Measurements from ENCODE around the gene C1orf226.
"Not testable (repeated sequence)": the region's sequence is repeated elsewhere in the genome, so short reads cannot be mapped to it uniquely, and the experiment has no call there.

C1orf226 gene, protein sequence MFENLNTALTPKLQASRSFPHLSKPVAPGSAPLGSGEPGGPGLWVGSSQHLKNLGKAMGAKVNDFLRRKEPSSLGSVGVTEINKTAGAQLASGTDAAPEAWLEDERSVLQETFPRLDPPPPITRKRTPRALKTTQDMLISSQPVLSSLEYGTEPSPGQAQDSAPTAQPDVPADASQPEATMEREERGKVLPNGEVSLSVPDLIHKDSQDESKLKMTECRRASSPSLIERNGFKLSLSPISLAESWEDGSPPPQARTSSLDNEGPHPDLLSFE

DNA sequence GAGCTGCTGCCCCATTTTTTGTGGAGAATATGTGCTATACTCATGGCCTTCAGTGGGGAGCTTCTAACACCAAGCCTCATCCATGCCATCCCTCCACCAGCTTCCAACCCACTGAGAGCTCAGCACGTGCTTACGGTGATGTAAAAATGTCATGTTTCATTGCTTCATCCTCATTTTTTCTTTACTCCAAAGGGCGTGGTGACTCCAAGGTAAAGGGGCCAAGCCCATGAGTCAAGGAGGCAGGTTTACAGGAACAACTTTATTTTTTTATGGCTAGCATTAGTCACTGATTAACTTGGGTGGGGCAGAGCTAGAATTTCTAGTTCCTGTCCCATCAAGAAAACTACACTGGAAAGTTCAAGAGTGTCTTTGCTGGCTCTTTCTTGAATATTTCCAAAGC is at the start of gene C1orf226:
C1orf226 (plus strand) TSS at position 346 of the 400 bp plus-strand sequence. CDS start 174 bp downstream, outside the sequence.
- Histone ChIP-seq H3K27ac (ENCODE audit: low read length) (peak within 1 kb of the TSS; percentile 60), H3K4me1 (ENCODE audit: control insufficient read depth in 1 of 2, insufficient read depth in 2 of 2, low read length in 2 of 2) (no peaks in the 10 kb centered on the region), H3K36me3 (ENCODE audit: control insufficient read depth in 1 of 2, insufficient read depth in 2 of 2, low read length in 2 of 2) (no peaks in the 10 kb centered on the region), H3K9me3 (ENCODE audit: control insufficient read depth in 1 of 2, low read length in 2 of 2) (no peaks in the 10 kb centered on the region), H3K27me3 (ENCODE audit: low read depth, low read length) (no peaks in the 10 kb centered on the region), H3K4me3 (ENCODE audit: low read depth in 1 of 2, low read length in 2 of 2) (no peak within 1 kb of the TSS)

DNA sequence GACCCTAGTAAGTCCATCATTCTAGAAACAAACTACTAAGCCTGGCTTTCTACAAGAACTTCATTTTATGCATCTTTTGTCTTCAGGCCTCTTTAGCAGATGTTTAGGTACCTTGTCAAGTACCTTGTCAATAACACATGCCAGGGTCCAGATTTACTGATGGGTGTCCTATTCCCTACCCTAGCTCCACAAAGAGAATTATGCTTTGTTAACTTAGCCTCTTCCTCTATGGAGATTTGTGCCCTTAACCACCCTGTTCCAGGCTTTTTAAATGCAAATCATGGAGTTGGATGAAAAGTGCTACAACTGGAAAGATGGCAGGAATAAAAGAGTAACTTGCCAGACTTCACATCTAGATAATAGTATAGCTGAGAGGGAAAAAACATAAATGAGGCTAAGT is 47.5 kb upstream of the C1orf226 start:
- no peaks in the 10 kb centered on the region for H3K27me3 ChIP-seq (ENCODE audit: low read depth, low read length)
- no peaks in the 10 kb centered on the region for H3K36me3 ChIP-seq (ENCODE audit: control insufficient read depth in 1 of 2, insufficient read depth in 2 of 2, low read length in 2 of 2)
- H3K27ac ChIP-seq (ENCODE audit: low read length) = no peak overlapping the region
- H3K4me1 ChIP-seq (ENCODE audit: control insufficient read depth in 1 of 2, insufficient read depth in 2 of 2, low read length in 2 of 2) = no peaks in the 10 kb centered on the region
- no peaks in the 10 kb centered on the region for H3K9me3 ChIP-seq (ENCODE audit: control insufficient read depth in 1 of 2, low read length in 2 of 2)
- H3K4me3 ChIP-seq (ENCODE audit: low read depth in 1 of 2, low read length in 2 of 2) = no peak overlapping the region

DNA sequence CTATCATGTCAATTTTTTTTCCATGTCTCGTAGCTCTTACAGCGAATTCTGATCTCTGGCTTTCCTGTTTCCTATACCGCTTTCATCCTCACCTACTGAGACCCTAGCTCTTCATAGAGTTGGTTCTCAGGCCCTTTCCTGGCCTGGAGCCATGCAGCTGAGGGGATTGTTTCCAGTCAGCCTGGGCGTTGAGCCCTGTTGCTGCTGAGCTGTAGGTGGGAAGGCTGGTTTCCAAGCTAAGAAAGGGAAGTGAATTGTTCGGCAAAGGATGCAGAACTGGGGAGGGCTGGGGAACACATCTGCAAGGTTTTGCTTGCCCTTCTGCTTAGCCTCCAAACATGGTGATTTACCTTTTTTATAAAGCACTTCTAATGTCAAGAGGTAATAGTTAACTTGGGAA is 46.4 kb upstream of the C1orf226 start:
- Histone ChIP-seq H3K36me3 (ENCODE audit: control insufficient read depth in 1 of 2, insufficient read depth in 2 of 2, low read length in 2 of 2) (no peaks in the 10 kb centered on the region), H3K4me1 (ENCODE audit: control insufficient read depth in 1 of 2, insufficient read depth in 2 of 2, low read length in 2 of 2) (no peaks in the 10 kb centered on the region), H3K9me3 (ENCODE audit: control insufficient read depth in 1 of 2, low read length in 2 of 2) (no peaks in the 10 kb centered on the region), H3K27ac (ENCODE audit: low read length) (no peak overlapping the region), H3K27me3 (ENCODE audit: low read depth, low read length) (no peaks in the 10 kb centered on the region), H3K4me3 (ENCODE audit: low read depth in 1 of 2, low read length in 2 of 2) (no peak overlapping the region)

- H3K27me3 ChIP-seq (ENCODE audit: low read depth, low read length) = no peaks in the 10 kb centered on the region
- H3K9me3 ChIP-seq (ENCODE audit: control insufficient read depth in 1 of 2, low read length in 2 of 2) = no peaks in the 10 kb centered on the region
Observed at GRCh38 chr1:162336621-162337285, 44.8 kb upstream of the C1orf226 start.

GRCh38 chr1:162342452-162342983 is 39.0 kb upstream of the C1orf226 start:
- Histone ChIP-seq H3K27ac (ENCODE audit: low read length) (no peak overlapping the region), H3K4me3 (ENCODE audit: low read depth in 1 of 2, low read length in 2 of 2) (no peak overlapping the region), H3K4me1 (ENCODE audit: control insufficient read depth in 1 of 2, insufficient read depth in 2 of 2, low read length in 2 of 2) (no peaks in the 10 kb centered on the region), H3K36me3 (ENCODE audit: control insufficient read depth in 1 of 2, insufficient read depth in 2 of 2, low read length in 2 of 2) (no peaks in the 10 kb centered on the region), H3K27me3 (ENCODE audit: low read depth, low read length) (no peaks in the 10 kb centered on the region), H3K9me3 (ENCODE audit: control insufficient read depth in 1 of 2, low read length in 2 of 2) (no peaks in the 10 kb centered on the region)

More at GRCh38 chr1:162336621-162337285, 44.8 kb upstream of the C1orf226 start:
- no peak overlapping the region for H3K27ac ChIP-seq (ENCODE audit: low read length)
- H3K4me3 ChIP-seq (ENCODE audit: low read depth in 1 of 2, low read length in 2 of 2) = no peak overlapping the region
- no peaks in the 10 kb centered on the region for H3K36me3 ChIP-seq (ENCODE audit: control insufficient read depth in 1 of 2, insufficient read depth in 2 of 2, low read length in 2 of 2)
- no peaks in the 10 kb centered on the region for H3K4me1 ChIP-seq (ENCODE audit: control insufficient read depth in 1 of 2, insufficient read depth in 2 of 2, low read length in 2 of 2)

- Histone ChIP-seq H3K4me1 (ENCODE audit: control insufficient read depth in 1 of 2, insufficient read depth in 2 of 2, low read length in 2 of 2) (no peaks in the 10 kb centered on the region), H3K9me3 (ENCODE audit: control insufficient read depth in 1 of 2, low read length in 2 of 2) (no peaks in the 10 kb centered on the region), H3K27me3 (ENCODE audit: low read depth, low read length) (no peaks in the 10 kb centered on the region), H3K27ac (ENCODE audit: low read length) (no peak overlapping the region), H3K4me3 (ENCODE audit: low read depth in 1 of 2, low read length in 2 of 2) (no peak overlapping the region), H3K36me3 (ENCODE audit: control insufficient read depth in 1 of 2, insufficient read depth in 2 of 2, low read length in 2 of 2) (no peaks in the 10 kb centered on the region)
Observed at GRCh38 chr1:162343470-162343869, 38.1 kb upstream of the C1orf226 start.

DNA sequence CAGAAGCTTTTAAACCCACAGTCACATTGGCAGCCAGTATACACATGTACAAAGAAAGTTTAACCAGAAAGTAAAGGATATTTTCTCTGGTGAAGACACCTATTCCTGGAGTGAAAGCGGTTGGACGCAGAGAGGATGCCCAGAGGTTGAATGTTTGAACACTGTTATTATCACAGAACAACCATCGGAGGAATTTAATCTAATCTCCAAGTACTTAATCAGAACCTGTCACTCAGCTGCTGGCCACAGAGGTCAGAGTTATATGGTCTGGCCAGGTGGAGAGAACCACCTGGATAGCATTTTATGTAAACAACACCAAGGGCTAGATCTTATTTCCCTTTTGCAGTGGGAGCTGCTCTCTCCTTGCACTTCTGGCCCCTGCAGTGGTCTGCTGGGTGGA is 34.2 kb upstream of the C1orf226 start:
- Histone ChIP-seq H3K9me3 (ENCODE audit: control insufficient read depth in 1 of 2, low read length in 2 of 2) (no peaks in the 10 kb centered on the region), H3K27me3 (ENCODE audit: low read depth, low read length) (no peaks in the 10 kb centered on the region)

GRCh38 chr1:162349635-162350330 is 31.7 kb upstream of the C1orf226 start:
- Histone ChIP-seq H3K4me3 (ENCODE audit: low read depth in 1 of 2, low read length in 2 of 2) (no peak overlapping the region), H3K27me3 (ENCODE audit: low read depth, low read length) (no peaks in the 10 kb centered on the region), H3K4me1 (ENCODE audit: control insufficient read depth in 1 of 2, insufficient read depth in 2 of 2, low read length in 2 of 2) (peaks cover 0 to 5% of the 10 kb centered on the region in 2 donors), H3K27ac (ENCODE audit: low read length) (peak overlapping the region; percentile 4), H3K36me3 (ENCODE audit: control insufficient read depth in 1 of 2, insufficient read depth in 2 of 2, low read length in 2 of 2) (no peaks in the 10 kb centered on the region), H3K9me3 (ENCODE audit: control insufficient read depth in 1 of 2, low read length in 2 of 2) (no peaks in the 10 kb centered on the region)

More for the DNA sequence above, 34.2 kb upstream of the C1orf226 start:
- H3K4me3 ChIP-seq (ENCODE audit: low read depth in 1 of 2, low read length in 2 of 2) = no peak overlapping the region
- H3K4me1 ChIP-seq (ENCODE audit: control insufficient read depth in 1 of 2, insufficient read depth in 2 of 2, low read length in 2 of 2) = peaks cover 0 to 5% of the 10 kb centered on the region in 2 donors
- no peaks in the 10 kb centered on the region for H3K36me3 ChIP-seq (ENCODE audit: control insufficient read depth in 1 of 2, insufficient read depth in 2 of 2, low read length in 2 of 2)
- H3K27ac ChIP-seq (ENCODE audit: low read length) = no peak overlapping the region

- peaks cover 0 to 5% of the 10 kb centered on the region in 2 donors for H3K4me1 ChIP-seq (ENCODE audit: control insufficient read depth in 1 of 2, insufficient read depth in 2 of 2, low read length in 2 of 2)
- H3K4me3 ChIP-seq (ENCODE audit: low read depth in 1 of 2, low read length in 2 of 2) = no peak overlapping the region
- H3K27ac ChIP-seq (ENCODE audit: low read length) = no peak overlapping the region
- peaks cover 0 to 6% of the 10 kb centered on the region in 2 donors for H3K36me3 ChIP-seq (ENCODE audit: control insufficient read depth in 1 of 2, insufficient read depth in 2 of 2, low read length in 2 of 2)
- H3K9me3 ChIP-seq (ENCODE audit: control insufficient read depth in 1 of 2, low read length in 2 of 2) = no peaks in the 10 kb centered on the region
- H3K27me3 ChIP-seq (ENCODE audit: low read depth, low read length) = no peaks in the 10 kb centered on the region
Observed at GRCh38 chr1:162351246-162351842, 30.2 kb upstream of the C1orf226 start.

- H3K36me3 ChIP-seq (ENCODE audit: control insufficient read depth in 1 of 2, insufficient read depth in 2 of 2, low read length in 2 of 2); H3K4me1 ChIP-seq (ENCODE audit: control insufficient read depth in 1 of 2, insufficient read depth in 2 of 2, low read length in 2 of 2); H3K27me3 ChIP-seq (ENCODE audit: low read depth, low read length); H3K4me3 ChIP-seq (ENCODE audit: low read depth in 1 of 2, low read length in 2 of 2); H3K27ac ChIP-seq (ENCODE audit: low read length); H3K9me3 ChIP-seq (ENCODE audit: control insufficient read depth in 1 of 2, low read length in 2 of 2): not testable (repeated sequence)
Observed at GRCh38 chr1:162351874-162352273, 29.7 kb upstream of the C1orf226 start.

GRCh38 chr1:162353078-162353477 is 28.4 kb upstream of the C1orf226 start:
- Histone ChIP-seq H3K4me3 (ENCODE audit: low read depth in 1 of 2, low read length in 2 of 2) (no peak overlapping the region), H3K4me1 (ENCODE audit: control insufficient read depth in 1 of 2, insufficient read depth in 2 of 2, low read length in 2 of 2) (peaks cover 0 to 5% of the 10 kb centered on the region in 2 donors), H3K27me3 (ENCODE audit: low read depth, low read length) (no peaks in the 10 kb centered on the region), H3K27ac (ENCODE audit: low read length) (no peak overlapping the region), H3K9me3 (ENCODE audit: control insufficient read depth in 1 of 2, low read length in 2 of 2) (no peaks in the 10 kb centered on the region), H3K36me3 (ENCODE audit: control insufficient read depth in 1 of 2, insufficient read depth in 2 of 2, low read length in 2 of 2) (peaks cover 0 to 6% of the 10 kb centered on the region in 2 donors)

Data from muscle layer of duodenum (tissue), 2 donors.